Ishikawa (cell line): ENCODE measurements around the gene VSTM2B.

Experiments
- CEBPB ChIP-seq: IDR thresholded peaks from 2 replicates; pipeline ENCODE4 v1.6.1; 2012
- CREB1 ChIP-seq: IDR thresholded peaks from 2 replicates; pipeline ENCODE4 v1.6.1; 2012; ENCODE audit warnings: low read depth
- EGR1 ChIP-seq: IDR thresholded peaks from 2 replicates; pipeline ENCODE4 v1.6.1; 2012
- EP300 ChIP-seq: IDR thresholded peaks from 2 replicates; pipeline ENCODE4 v1.6.1; 2012; ENCODE audit warnings: borderline replicate concordance
- FOXM1 ChIP-seq: IDR thresholded peaks from 2 replicates; pipeline ENCODE4 v1.6.1; 2012; ENCODE audit warnings: low read depth, borderline replicate concordance
- NFIC ChIP-seq: IDR thresholded peaks from 2 replicates; pipeline ENCODE4 v1.6.1; 2012
- RAD21 ChIP-seq: IDR thresholded peaks from 2 replicates; pipeline ENCODE4 v1.6.1; 2012; ENCODE audit warnings: low read depth
- TAF1 ChIP-seq: IDR thresholded peaks from 2 replicates; pipeline ENCODE4 v1.6.1; 2012; ENCODE audit warnings: low read depth, mild to moderate bottlenecking
- TCF12 ChIP-seq: IDR thresholded peaks from 2 replicates; pipeline ENCODE4 v1.6.1; 2012; ENCODE audit warnings: low read depth
- TEAD4 ChIP-seq: IDR thresholded peaks from 2 replicates; pipeline ENCODE4 v1.6.1; 2012
- YY1 ChIP-seq: IDR thresholded peaks from 2 replicates; pipeline ENCODE4 v1.6.1; 2012; ENCODE audit warnings: low read depth
- ZBTB7A ChIP-seq: IDR thresholded peaks from 2 replicates; pipeline ENCODE4 v1.6.1; 2012; ENCODE audit warnings: low read depth
- TF ChIP-seq, protein P1 (sequence below): IDR thresholded peaks from 2 replicates; pipeline ENCODE4 v1.6.1; 2012; ENCODE audit warnings: low read depth, mild to moderate bottlenecking
- TF ChIP-seq, protein P2 (sequence below): IDR thresholded peaks from 2 replicates; pipeline ENCODE4 v1.6.1; 2012
- TF ChIP-seq, protein P3 (sequence below): IDR thresholded peaks from 2 replicates; pipeline ENCODE4 v1.6.1; 2012

The VSTM2B gene

GRCh38 chr19:29528350-29528945 is 2.7 kb downstream of the VSTM2B start:
- no peak for TF ChIP-seq EGR1
- TF ChIP-seq, protein P1, sequence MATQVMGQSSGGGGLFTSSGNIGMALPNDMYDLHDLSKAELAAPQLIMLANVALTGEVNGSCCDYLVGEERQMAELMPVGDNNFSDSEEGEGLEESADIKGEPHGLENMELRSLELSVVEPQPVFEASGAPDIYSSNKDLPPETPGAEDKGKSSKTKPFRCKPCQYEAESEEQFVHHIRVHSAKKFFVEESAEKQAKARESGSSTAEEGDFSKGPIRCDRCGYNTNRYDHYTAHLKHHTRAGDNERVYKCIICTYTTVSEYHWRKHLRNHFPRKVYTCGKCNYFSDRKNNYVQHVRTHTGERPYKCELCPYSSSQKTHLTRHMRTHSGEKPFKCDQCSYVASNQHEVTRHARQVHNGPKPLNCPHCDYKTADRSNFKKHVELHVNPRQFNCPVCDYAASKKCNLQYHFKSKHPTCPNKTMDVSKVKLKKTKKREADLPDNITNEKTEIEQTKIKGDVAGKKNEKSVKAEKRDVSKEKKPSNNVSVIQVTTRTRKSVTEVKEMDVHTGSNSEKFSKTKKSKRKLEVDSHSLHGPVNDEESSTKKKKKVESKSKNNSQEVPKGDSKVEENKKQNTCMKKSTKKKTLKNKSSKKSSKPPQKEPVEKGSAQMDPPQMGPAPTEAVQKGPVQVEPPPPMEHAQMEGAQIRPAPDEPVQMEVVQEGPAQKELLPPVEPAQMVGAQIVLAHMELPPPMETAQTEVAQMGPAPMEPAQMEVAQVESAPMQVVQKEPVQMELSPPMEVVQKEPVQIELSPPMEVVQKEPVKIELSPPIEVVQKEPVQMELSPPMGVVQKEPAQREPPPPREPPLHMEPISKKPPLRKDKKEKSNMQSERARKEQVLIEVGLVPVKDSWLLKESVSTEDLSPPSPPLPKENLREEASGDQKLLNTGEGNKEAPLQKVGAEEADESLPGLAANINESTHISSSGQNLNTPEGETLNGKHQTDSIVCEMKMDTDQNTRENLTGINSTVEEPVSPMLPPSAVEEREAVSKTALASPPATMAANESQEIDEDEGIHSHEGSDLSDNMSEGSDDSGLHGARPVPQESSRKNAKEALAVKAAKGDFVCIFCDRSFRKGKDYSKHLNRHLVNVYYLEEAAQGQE: no peak
- TF ChIP-seq YY1: no peak
- TF ChIP-seq TAF1: no peak
- TF ChIP-seq CEBPB: no peak
- TF ChIP-seq, protein P2, sequence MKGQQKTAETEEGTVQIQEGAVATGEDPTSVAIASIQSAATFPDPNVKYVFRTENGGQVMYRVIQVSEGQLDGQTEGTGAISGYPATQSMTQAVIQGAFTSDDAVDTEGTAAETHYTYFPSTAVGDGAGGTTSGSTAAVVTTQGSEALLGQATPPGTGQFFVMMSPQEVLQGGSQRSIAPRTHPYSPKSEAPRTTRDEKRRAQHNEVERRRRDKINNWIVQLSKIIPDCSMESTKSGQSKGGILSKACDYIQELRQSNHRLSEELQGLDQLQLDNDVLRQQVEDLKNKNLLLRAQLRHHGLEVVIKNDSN: no peak
- TF ChIP-seq NFIC: no peak
- TF ChIP-seq, protein P3, sequence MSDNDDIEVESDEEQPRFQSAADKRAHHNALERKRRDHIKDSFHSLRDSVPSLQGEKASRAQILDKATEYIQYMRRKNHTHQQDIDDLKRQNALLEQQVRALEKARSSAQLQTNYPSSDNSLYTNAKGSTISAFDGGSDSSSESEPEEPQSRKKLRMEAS: peak; percentile 23; the same call in 1 of the 2 replicates
- TF ChIP-seq FOXM1: no peak
- TF ChIP-seq RAD21: peak; percentile 76
- no peak for TF ChIP-seq EP300
- TF ChIP-seq TCF12: no peak
- TF ChIP-seq CREB1: no peak
- TF ChIP-seq ZBTB7A: no peak
- no peak for TF ChIP-seq TEAD4

DNA sequence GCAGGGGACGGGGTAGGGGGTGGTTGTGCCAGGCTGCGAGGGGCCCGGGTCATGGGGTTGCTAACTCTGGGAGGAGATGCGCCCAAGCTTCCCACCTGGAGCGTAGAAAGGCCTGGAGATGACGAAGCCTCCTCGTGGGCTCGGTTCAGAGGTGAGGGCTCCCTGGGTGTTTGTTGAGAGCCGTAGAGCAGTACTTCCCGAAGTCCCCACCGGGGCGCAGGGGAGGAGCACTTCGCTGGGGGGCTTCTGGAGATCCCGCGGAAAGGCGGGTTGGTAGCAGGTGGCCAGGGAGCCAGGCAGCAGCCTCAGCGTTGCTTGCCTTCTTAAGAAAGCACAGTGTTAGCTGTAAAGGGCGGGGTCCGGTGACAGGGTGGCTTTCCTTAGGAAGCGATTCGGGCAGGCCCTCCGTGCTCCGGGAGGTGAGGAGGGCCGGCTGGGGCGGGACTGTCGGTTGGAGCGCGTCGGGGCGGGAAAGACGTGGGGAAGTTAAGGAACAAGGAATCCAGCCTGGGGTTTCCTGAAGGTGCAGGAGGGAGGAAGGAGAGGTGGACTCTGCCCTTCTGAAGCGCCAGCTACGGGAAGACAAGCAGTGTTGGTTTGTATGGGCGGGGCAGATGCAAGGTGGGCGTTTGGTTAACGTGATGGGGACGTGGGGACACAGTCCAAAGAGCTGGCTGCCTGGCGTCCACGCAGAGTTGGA is 3.3 kb downstream of the VSTM2B start:
- TF ChIP-seq FOXM1: no peak
- TF ChIP-seq NFIC: no peak
- no peak for TF ChIP-seq YY1
- no peak for TF ChIP-seq ZBTB7A
- TF ChIP-seq, protein P2: no peak

DNA sequence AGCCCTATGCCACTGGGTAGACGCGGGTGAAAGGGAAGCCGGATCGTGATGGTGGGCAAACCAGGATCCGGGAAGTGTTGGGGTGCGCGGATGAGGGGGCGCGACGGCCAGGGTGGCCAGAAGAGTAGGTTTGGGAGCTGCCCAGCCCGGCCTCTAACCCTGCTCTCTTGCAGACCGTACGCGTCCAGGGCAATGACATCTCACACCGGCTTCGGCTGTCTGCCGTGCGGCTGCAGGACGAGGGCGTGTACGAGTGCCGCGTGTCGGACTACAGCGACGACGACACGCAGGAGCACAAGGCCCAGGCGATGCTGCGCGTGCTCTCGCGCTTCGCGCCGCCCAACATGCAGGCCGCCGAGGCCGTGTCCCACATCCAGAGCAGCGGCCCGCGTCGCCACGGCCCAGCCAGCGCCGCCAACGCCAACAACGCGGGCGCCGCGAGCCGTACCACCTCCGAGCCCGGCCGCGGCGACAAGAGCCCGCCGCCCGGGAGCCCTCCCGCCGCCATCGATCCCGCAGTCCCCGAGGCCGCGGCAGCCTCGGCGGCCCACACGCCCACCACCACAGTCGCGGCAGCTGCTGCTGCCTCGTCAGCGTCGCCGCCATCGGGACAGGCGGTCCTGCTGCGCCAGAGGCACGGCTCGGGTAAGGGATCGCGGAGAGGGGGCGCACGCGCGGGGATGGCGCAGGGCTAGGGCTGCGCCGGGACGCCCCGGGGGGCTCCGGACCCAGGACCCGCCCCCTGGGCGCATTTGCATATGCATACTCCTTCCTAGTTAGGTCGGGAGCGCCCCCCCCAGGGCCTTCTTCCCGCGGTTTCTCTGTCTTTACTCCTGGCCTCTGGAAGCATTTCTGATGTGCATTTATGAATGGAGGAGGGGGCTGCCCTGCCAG is 4.1 kb downstream of the VSTM2B start:
- TF ChIP-seq RAD21 (no peak), FOXM1 (no peak), ZBTB7A (no peak), YY1 (no peak), TEAD4 (no peak), EP300 (no peak), NFIC (no peak), CEBPB (no peak), TAF1 (no peak), EGR1 (no peak), TCF12 (no peak), CREB1 (no peak)
- TF ChIP-seq, protein P1: no peak
- TF ChIP-seq, protein P3: no peak
- TF ChIP-seq, protein P2: no peak

GRCh38 chr19:29530540-29531457 is 5.0 kb downstream of the VSTM2B start:
- TF ChIP-seq RAD21: no peak
- TF ChIP-seq EGR1: no peak
- TF ChIP-seq EP300: no peak
- no peak for TF ChIP-seq CREB1
- TF ChIP-seq, protein P1: no peak
- no peak for TF ChIP-seq NFIC
- no peak for TF ChIP-seq CEBPB
